Caco-2 (cell line): ENCODE data around the gene TNFSF4. TPM values are rescaled to one million over a fixed set of nuclear protein-coding genes. Genes with fewer than 3 reads are reported as not detected.

Source experiments
- BruUV-seq: library from RNA; stranded (reverse); fragments of 400-500 nt; replicated peaks from 2 replicates; lab custom pipeline; 2021; lab: Mats Ljungman, UMichigan
- CTCF ChIA-PET: fragments of 300-600 bp; sonication (Branson Sonifier 250); formaldehyde crosslinking; loops from one replicate; lab custom pipeline; 2022; ENCODE audit warnings: antibody characterized with exemption; lab: Charles Lee
- POLR2A ChIA-PET: fragments of 300-600 bp; sonication (Branson Sonifier 250); formaldehyde crosslinking; loops from one replicate; lab custom pipeline; 2022; ENCODE audit warnings: antibody characterized with exemption; lab: Charles Lee
- DNase-seq, 2 experiments: peaks; one replicate each; pipeline versions ENCODE4 v3.0.0 to v3.0.0-alpha.2; 2020 to 2022
- H3K27me3 ChIP-seq: replicated peaks from 2 replicates; pipeline ENCODE4 v1.6.0; 2011; ENCODE audit warnings: low read length; ENCODE audit not compliant: control insufficient read depth, insufficient read depth
- H3K36me3 ChIP-seq: 2 replicates; pipeline ENCODE4 v1.5.1; 2011; ENCODE audit warnings: low read length; ENCODE audit not compliant: control insufficient read depth, insufficient read depth
- H3K4me1 ChIP-seq: fragments of 250-450 bp; sonication (Bioruptor Pico); 2 replicates; pipeline ENCODE4 v1.5.1; 2020; ENCODE audit warnings: mild to moderate bottlenecking
- H3K4me3 ChIP-seq: 2 replicates; pipeline ENCODE4 v1.5.1; 2011; ENCODE audit warnings: low read depth, mild to moderate bottlenecking, control low read depth, low read length
- H3K9me3 ChIP-seq: fragments of 250-450 bp; sonication (Bioruptor Pico); 2 replicates; pipeline ENCODE4 v1.5.1; 2020; ENCODE audit warnings: mild to moderate bottlenecking, moderate library complexity
- H3K27ac Mint-ChIP-seq: one replicate; pipeline ENCODE4 v1.8.0; 2022; ENCODE audit warnings: mixed read lengths; ENCODE audit not compliant: unreplicated experiment
- H3K27me3 Mint-ChIP-seq: one replicate; pipeline ENCODE4 v1.8.0; 2022; ENCODE audit warnings: mixed read lengths; ENCODE audit not compliant: insufficient read depth, unreplicated experiment
- H3K36me3 Mint-ChIP-seq: one replicate; pipeline ENCODE4 v1.8.0; 2022; ENCODE audit warnings: mild to moderate bottlenecking, mixed read lengths; ENCODE audit not compliant: insufficient read depth, unreplicated experiment
- H3K4me1 Mint-ChIP-seq: one replicate; pipeline ENCODE4 v1.8.0; 2022; ENCODE audit warnings: low read depth, mixed read lengths; ENCODE audit not compliant: unreplicated experiment
- H3K4me3 Mint-ChIP-seq: one replicate; pipeline ENCODE4 v1.8.0; 2022; ENCODE audit warnings: mild to moderate bottlenecking, moderate library complexity, mixed read lengths; ENCODE audit not compliant: unreplicated experiment
- H3K9me3 Mint-ChIP-seq: one replicate; pipeline ENCODE4 v1.8.0; 2022; ENCODE audit warnings: mixed read lengths; ENCODE audit not compliant: unreplicated experiment
- CTCF ChIP-seq, 2 experiments: fragments of 200-600 bp in 1 of 2; IDR thresholded peaks; 1 replicate in 1 of 2; 2 replicates in 1 of 2; pipeline versions ENCODE4 v1.5.1 to v1.8.0; 2011 to 2022; ENCODE audit warnings: antibody characterized with exemption in 1 of 2, control low read depth in 1 of 2, inconsistent platforms in 1 of 2, low read depth in 1 of 2, low read length in 1 of 2, mild to moderate bottlenecking in 1 of 2, moderate library complexity in 1 of 2; ENCODE audit not compliant: insufficient read depth in 1 of 2, severe bottlenecking in 1 of 2, unreplicated experiment in 1 of 2
- intact Hi-C: fragments of 100-400 bp; cut with micrococcal nuclease; formaldehyde crosslinking; loops from one replicate; pipeline ENCODE4 v1.10.0; 2022; ENCODE audit not compliant: unreplicated experiment
- total RNA-seq: library from RNA; stranded (reverse); gene quantifications from 2 replicates; pipeline ENCODE4 v1.2.3, GENCODE V29; 2022

The TNFSF4 gene
- total RNA-seq, 1 experiment from 2014 or later = 1.3 TPM

- Mint-ChIP-seq H3K4me3 (no peak overlapping the region), H3K27me3 (no peaks in the 10 kb centered on the region), H3K36me3 (no peaks in the 10 kb centered on the region), H3K27ac (no peak overlapping the region), H3K9me3 (peaks cover 27% of the 10 kb centered on the region), H3K4me1 (no peaks in the 10 kb centered on the region)
- TF ChIP-seq CTCF (IDR thresholded peaks at IDR 0.05; ENCODE audit: insufficient read depth in 1 of 2, low read depth in 1 of 2, low read length in 1 of 2, severe bottlenecking in 1 of 2, unreplicated experiment in 1 of 2) = no peak
- no peaks in the 10 kb centered on the region for H3K36me3 ChIP-seq
- peaks cover 5% of the 10 kb centered on the region for H3K9me3 ChIP-seq
- no peaks in the 10 kb centered on the region for H3K27me3 ChIP-seq
- ChIA-PET POLR2A (no interaction called here), CTCF (no interaction called here)
- H3K4me3 ChIP-seq = no peak overlapping the region
- H3K4me1 ChIP-seq = no peaks in the 10 kb centered on the region
- intact Hi-C loops = no loop called here
- no peak for DNase-seq
- BruUV-seq = no TSS peak
Measured at GRCh38 chr1:173176246-173176645, 30.9 kb downstream of the TNFSF4 start.

GRCh38 chr1:173175514-173176145, 31.5 kb downstream of the TNFSF4 start:
- Mint-ChIP-seq H3K9me3 (peaks cover 33% of the 10 kb centered on the region), H3K4me3 (no peak overlapping the region), H3K27ac (no peak overlapping the region), H3K36me3 (no peaks in the 10 kb centered on the region), H3K4me1 (no peaks in the 10 kb centered on the region), H3K27me3 (no peaks in the 10 kb centered on the region)
- intact Hi-C loops = no loop called here
- ChIA-PET POLR2A (no interaction called here), CTCF (no interaction called here)
- Histone ChIP-seq H3K4me1 (no peaks in the 10 kb centered on the region), H3K9me3 (peaks cover 8% of the 10 kb centered on the region), H3K4me3 (no peak overlapping the region), H3K27me3 (no peaks in the 10 kb centered on the region), H3K36me3 (no peaks in the 10 kb centered on the region)
- no peak for DNase-seq
- BruUV-seq = no TSS peak
- TF ChIP-seq CTCF (IDR thresholded peaks at IDR 0.05; ENCODE audit: insufficient read depth in 1 of 2, low read depth in 1 of 2, low read length in 1 of 2, severe bottlenecking in 1 of 2, unreplicated experiment in 1 of 2) = no peak

GRCh38 chr1:173173388-173173787, 33.7 kb downstream of the TNFSF4 start:
- ChIA-PET CTCF (no interaction called here), POLR2A (no interaction called here)
- Mint-ChIP-seq H3K9me3 (peaks cover 45% of the 10 kb centered on the region), H3K27ac (no peak overlapping the region), H3K4me1 (no peaks in the 10 kb centered on the region), H3K4me3 (no peak overlapping the region), H3K36me3 (no peaks in the 10 kb centered on the region), H3K27me3 (no peaks in the 10 kb centered on the region)
- intact Hi-C loops = no loop called here
- DNase-seq = no peak
- peaks cover 8% of the 10 kb centered on the region for H3K9me3 ChIP-seq
- H3K36me3 ChIP-seq = no peaks in the 10 kb centered on the region
- TF ChIP-seq CTCF (IDR thresholded peaks at IDR 0.05; ENCODE audit: insufficient read depth in 1 of 2, low read depth in 1 of 2, low read length in 1 of 2, severe bottlenecking in 1 of 2, unreplicated experiment in 1 of 2) = no peak
- H3K4me3 ChIP-seq = no peak overlapping the region
- H3K4me1 ChIP-seq = no peaks in the 10 kb centered on the region
- H3K27me3 ChIP-seq = no peaks in the 10 kb centered on the region
- BruUV-seq = no TSS peak
